Epithelial cell of proximal tubule (primary cell): Measurements from ENCODE around the gene CDK17. TPM values are rescaled to one million over a fixed set of nuclear protein-coding genes. Genes with fewer than 3 reads are reported as not detected.

Experiments used
- DNase-seq: peaks from one replicate; pipeline ENCODE4 v3.0.0-alpha.2; 2011; ENCODE audit warnings: low read depth
- H3K4me3 ChIP-seq: 2 replicates; pipeline ENCODE4 v1.5.1; 2011; ENCODE audit warnings: low read depth, mild to moderate bottlenecking, low read length
- total RNA-seq: library from RNA; depleted of rRNA; stranded (reverse); fragments of >200 nt; gene quantifications from 2 replicates; pipeline ENCODE4 v1.2.3, GENCODE V29; 2015
- TF ChIP-seq, protein P1 (sequence below): conservative IDR thresholded peaks from 2 replicates; pipeline ENCODE4 v1.5.1; 2012; ENCODE audit warnings: low read depth, mild to moderate bottlenecking, low read length

Gene CDK17
- total RNA-seq, 1 donor from 2014 or later, result 22.0 TPM

DNA sequence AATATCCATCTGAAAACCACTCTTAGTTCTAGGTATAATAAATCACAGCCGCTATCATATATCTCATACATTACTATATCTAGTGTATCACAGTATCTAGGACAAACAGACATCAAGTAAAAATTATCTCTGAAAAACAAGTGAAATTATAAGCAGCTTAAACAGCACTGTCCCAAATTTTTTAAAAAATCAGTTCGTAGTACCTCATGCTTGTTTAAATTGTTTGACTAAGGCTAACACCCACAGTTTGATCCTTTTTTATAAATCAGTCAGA lies 33.9 kb downstream of the CDK17 start:
- H3K4me3 ChIP-seq, result no peak overlapping the region
- no peak for DNase-seq
- TF ChIP-seq, protein P1, sequence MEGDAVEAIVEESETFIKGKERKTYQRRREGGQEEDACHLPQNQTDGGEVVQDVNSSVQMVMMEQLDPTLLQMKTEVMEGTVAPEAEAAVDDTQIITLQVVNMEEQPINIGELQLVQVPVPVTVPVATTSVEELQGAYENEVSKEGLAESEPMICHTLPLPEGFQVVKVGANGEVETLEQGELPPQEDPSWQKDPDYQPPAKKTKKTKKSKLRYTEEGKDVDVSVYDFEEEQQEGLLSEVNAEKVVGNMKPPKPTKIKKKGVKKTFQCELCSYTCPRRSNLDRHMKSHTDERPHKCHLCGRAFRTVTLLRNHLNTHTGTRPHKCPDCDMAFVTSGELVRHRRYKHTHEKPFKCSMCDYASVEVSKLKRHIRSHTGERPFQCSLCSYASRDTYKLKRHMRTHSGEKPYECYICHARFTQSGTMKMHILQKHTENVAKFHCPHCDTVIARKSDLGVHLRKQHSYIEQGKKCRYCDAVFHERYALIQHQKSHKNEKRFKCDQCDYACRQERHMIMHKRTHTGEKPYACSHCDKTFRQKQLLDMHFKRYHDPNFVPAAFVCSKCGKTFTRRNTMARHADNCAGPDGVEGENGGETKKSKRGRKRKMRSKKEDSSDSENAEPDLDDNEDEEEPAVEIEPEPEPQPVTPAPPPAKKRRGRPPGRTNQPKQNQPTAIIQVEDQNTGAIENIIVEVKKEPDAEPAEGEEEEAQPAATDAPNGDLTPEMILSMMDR, result no peak

DNA sequence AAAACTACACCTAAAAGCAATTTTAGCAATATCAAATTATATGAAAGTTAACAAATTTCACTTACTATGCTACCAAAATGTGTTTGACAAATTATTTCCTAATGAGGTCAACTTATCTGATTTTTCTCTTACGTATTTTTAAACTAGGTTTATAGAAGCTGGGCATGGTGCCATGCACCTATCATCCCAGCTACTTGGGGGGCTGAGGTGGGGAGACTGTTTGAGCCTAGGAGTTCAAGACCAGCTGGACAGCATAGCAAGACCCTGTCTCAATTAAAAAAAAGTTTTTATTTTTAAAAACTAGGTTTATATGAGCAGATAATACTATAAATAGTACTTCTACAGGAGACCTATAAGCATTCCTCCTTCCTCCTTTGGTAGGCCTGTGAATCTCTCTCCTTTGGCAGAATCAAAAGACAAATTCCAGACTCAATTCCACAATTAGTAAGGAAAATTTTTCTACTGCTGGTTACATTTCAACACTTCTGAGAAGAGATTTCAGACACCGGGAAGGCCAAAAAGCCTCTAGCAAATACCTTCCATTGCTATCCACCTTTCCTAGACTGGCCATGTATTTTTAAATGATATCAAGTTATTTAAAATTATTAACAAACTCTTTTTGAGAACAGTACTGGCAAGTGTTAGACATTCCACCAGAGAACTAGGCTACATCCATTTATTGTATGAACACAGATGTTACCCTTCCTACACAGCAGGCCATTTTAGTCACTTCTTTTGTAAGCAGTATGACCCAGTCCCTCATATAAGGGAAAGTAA lies 34.4 kb downstream of the CDK17 start:
- TF ChIP-seq, protein P1, result no peak
- no peak overlapping the region for H3K4me3 ChIP-seq
- DNase-seq, result no peak

DNA sequence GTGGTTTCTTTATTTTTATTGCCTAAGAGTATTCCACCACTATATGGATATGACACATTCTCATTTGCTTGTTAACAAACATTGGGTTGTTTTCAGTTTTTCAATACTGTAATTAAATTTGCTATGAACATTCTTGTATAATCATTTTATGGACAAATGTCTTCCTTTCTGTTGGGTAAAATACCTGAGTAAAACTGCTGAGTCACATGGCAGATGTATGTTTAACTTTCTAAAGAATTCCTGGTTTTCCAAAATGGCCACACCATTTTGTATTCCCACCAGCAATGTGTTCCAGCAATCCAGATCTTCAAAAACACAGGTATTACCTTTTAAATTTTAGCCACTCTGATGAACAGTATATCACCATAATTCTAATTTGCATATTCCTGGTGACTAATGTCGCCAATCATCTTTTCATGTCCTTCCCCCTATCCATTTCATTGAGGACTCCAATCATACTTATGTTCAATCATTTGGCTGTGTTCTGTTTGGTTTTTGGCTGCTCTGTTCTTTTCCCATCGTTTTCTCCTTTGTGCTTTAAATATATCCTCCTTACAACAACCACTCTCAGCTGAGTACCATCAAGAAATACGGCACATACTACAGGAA lies 36.0 kb downstream of the CDK17 start:
- TF ChIP-seq, protein P1, result no peak
- no peak overlapping the region for H3K4me3 ChIP-seq
- DNase-seq, result no peak

DNA sequence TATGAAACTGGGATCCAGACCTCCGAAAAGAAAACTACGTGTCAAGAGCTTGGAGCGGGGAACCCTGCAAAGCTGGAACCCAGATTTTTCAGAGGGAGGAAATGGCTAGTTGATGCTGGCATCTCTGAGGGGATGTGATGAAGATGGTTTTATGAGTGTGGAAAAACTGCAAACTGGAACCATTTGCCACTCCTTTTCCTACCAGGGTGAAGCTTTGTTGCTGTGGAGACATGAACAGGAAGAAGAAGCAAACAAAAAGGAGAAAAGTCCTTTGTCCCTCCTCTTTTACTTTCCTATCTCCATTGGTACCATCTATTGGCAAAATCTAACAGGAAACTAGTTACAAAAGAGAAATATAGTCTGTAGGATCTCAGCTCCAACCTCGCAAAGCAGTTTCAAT lies 39.2 kb downstream of the CDK17 start:
- TF ChIP-seq, protein P1, result no peak
- DNase-seq, result no peak
- no peak overlapping the region for H3K4me3 ChIP-seq

DNA sequence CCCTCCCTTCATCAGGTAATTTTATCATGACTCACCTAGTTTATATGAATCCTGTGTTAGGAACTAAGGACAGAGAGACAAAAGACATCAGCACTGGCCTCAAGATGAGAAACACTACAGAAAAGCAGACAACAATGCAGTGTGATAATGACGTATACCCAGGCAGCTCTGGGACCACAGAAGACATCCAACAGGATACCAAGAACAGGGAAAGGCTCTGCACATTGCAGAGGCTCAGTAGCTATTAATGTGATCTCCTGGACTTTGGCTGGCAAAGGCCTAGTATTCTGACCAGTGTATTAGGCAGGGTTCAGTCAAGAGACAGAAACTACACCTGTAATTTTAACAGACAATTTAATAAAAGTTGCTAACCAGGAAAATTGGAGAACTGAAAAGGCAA lies 39.7 kb downstream of the CDK17 start:
- no peak for DNase-seq
- no peak overlapping the region for H3K4me3 ChIP-seq
- TF ChIP-seq, protein P1, result no peak

DNA sequence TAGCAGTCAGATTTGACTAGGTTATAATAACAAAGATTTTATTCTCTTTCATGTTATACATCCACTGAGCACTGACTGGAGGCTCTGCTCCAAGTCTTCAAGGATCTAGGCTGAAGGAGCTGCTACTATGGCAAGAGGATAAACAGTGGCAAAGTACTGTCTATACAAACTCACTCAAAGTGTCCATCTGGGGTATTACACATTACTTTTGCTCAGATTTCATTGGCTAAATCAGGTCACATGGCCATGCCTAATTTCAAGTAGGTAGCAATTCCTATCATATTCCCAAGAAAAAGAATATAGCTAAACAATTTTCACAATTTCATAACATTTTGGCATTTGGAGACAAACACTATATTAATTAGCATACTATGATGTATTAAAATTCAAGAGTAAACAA lies 40.9 kb downstream of the CDK17 start:
- no peak for DNase-seq
- TF ChIP-seq, protein P1, result no peak
- H3K4me3 ChIP-seq, result no peak overlapping the region

DNA sequence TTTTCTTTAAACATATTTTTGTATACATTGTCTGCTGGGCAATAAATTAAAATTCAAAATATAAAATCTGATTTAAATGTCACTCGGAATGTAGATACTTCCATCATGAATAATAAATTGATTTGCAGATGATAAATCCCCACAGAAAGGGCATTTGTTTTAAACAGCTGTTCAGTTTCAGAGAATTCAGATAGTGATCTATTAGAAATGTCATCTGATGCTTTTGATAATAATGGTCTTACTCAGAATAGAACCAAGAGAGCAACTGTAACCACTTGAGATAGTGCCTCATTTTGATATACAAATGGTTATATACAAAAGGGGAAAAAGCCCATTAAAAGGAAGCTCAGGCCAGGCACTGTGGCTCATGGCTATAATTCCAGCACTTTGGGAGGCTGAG lies 43.4 kb downstream of the CDK17 start:
- DNase-seq, result no peak

More for the DNA sequence above, 43.4 kb downstream of the CDK17 start:
- TF ChIP-seq, protein P1, result no peak
- no peak overlapping the region for H3K4me3 ChIP-seq
